ENCODE data around the gene RSPH10B2. TPM values are rescaled to one million over a fixed set of nuclear protein-coding genes. Genes with fewer than 3 reads are reported as not detected.
"Not testable (repeated sequence)": the region's sequence is repeated elsewhere in the genome, so short reads cannot be mapped to it uniquely, and the experiment has no call there.

RSPH10B2 gene
- total RNA-seq, 1 experiment from 2014 or later = 0.15 TPM

DNA sequence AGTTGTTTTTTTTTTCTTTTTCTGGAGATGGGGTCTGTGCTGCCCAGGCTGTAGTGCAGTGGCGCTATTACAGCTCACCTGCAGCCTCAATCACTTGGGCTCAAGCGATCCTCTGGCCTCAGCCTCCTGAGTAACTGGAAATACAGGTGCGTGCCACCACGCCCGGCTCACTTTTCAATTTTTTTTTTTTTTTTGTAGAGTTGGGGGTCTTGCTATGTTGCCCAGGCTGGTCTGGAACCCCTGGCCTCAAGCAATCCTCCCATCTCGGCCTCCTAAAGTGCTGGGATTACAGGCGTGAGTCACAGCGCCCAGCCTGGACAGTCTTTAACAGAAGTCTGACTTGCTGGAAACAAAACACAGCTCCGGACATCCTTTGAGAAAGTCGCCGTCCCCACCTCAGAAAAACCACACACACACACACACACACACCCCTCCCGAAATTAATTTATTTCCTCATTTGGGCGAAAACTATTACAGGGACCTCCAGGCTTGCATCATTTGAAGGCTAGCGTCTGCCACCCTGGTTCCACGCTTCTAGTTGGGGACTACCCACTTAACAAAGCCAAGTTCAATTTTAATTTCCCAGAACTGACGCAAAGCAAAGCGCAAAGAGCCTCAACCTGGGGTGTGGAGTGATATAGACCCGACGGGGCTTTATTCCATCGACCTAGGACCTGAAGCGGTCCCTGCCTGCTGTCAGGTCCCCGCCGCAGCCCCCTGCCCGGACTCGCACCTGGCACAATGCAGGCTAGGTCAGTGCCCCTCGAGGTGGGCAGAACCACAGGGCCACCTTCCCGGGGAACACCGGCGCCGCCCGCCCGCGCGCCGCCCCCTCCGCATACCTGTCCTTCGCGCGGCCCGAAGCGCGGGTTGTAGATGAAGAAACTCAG lies 71.6 kb downstream of the RSPH10B2 start:
- in situ Hi-C loops (cut with HindIII; ENCODE audit: low pct_unique_long_range_greater_than_20kb, low sequenced_read_pairs); CTCF ChIA-PET; BruUV-seq (replicated peaks); H3K27ac ChIP-seq (ENCODE audit: low read length); H3K27me3 ChIP-seq (ENCODE audit: control insufficient read depth, insufficient read depth, low read length); intact Hi-C loops (cut with micrococcal nuclease; ENCODE audit: unreplicated experiment); H3K9me3 ChIP-seq (ENCODE audit: control insufficient read depth, insufficient read depth, low read depth, low read length); H3K4me1 ChIP-seq (ENCODE audit: control insufficient read depth, insufficient read depth, low read length); DNase-seq (ENCODE audit: low read depth, low spot score); POLR2A ChIA-PET; H3K36me3 ChIP-seq (ENCODE audit: control insufficient read depth, insufficient read depth, low read length): not testable (repeated sequence)
- H3K4me3 ChIP-seq (ENCODE audit: low read depth in 2 of 2, low read length in 2 of 2) = peak overlapping the region; percentile 55 to 58
- peak; percentile 81 for ATAC-seq

DNA sequence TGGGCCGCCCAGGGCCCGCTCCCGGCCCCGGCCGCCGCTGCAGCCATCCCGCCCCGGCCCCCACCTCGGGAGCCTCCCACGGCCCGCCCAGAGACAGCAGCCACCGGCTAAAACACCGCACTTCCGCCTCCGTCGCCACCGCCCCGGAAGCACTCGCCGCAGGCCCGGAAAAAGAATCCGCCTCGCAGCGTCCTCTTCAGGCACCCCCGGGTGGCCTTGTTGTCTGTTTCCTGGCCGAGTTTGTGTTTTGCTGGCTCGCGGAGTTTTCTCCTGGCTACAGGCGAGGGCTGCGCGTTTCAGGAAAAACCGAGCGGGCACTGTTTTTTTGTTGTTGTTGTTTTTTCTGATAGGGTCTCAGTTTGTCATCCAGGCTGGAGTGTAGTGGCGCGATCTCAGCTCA lies 72.2 kb downstream of the RSPH10B2 start, which contains the start of gene CCZ1B:
TSS of gene CCZ1B (minus strand) at position 125 of the 400 bp plus-strand sequence. CDS start at position 47, 78 bp downstream.
- peak within 1 kb of the TSS; percentile 55 to 58 for H3K4me3 ChIP-seq (ENCODE audit: low read depth in 2 of 2, low read length in 2 of 2)
- H3K9me3 ChIP-seq (ENCODE audit: control insufficient read depth, insufficient read depth, low read depth, low read length); H3K36me3 ChIP-seq (ENCODE audit: control insufficient read depth, insufficient read depth, low read length); CTCF ChIA-PET; BruUV-seq (replicated peaks); H3K4me1 ChIP-seq (ENCODE audit: control insufficient read depth, insufficient read depth, low read length); POLR2A ChIA-PET; intact Hi-C loops (cut with micrococcal nuclease; ENCODE audit: unreplicated experiment); DNase-seq (ENCODE audit: low read depth, low spot score); in situ Hi-C loops (cut with HindIII; ENCODE audit: low pct_unique_long_range_greater_than_20kb, low sequenced_read_pairs); H3K27me3 ChIP-seq (ENCODE audit: control insufficient read depth, insufficient read depth, low read length): not testable (repeated sequence)
- peak within 1 kb of the TSS; percentile 92 for H3K27ac ChIP-seq (ENCODE audit: low read length)
- ATAC-seq = peak; percentile 99
- TF ChIP-seq, protein P1, sequence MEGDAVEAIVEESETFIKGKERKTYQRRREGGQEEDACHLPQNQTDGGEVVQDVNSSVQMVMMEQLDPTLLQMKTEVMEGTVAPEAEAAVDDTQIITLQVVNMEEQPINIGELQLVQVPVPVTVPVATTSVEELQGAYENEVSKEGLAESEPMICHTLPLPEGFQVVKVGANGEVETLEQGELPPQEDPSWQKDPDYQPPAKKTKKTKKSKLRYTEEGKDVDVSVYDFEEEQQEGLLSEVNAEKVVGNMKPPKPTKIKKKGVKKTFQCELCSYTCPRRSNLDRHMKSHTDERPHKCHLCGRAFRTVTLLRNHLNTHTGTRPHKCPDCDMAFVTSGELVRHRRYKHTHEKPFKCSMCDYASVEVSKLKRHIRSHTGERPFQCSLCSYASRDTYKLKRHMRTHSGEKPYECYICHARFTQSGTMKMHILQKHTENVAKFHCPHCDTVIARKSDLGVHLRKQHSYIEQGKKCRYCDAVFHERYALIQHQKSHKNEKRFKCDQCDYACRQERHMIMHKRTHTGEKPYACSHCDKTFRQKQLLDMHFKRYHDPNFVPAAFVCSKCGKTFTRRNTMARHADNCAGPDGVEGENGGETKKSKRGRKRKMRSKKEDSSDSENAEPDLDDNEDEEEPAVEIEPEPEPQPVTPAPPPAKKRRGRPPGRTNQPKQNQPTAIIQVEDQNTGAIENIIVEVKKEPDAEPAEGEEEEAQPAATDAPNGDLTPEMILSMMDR (IDR thresholded peaks at IDR 0.05) = peak; percentile 38
- TF ChIP-seq POLR2AphosphoS5 (IDR thresholded peaks at IDR 0.05; ENCODE audit: low read depth, low read length) = peak; percentile 68

DNA sequence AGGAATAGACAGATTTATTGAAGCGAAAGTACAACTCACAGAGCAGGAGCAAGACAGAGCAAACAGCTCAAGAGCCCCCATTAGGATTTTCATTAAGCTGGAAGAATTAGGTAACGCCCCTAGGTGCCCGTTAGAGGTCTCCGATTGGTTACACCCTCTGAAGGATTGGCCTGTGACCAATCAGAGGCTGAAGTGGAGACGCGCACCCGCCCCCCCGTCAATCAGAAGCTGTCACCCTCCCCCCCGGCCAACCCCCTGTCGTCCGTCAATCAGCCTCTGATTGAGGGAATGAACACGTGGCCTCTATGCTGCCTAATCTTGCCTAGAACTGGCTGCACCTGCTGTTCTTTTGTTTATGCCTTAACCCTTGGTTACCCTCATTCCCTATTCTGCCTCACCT lies 73.3 kb downstream of the RSPH10B2 start:
- in situ Hi-C loops (cut with HindIII; ENCODE audit: low pct_unique_long_range_greater_than_20kb, low sequenced_read_pairs); H3K4me1 ChIP-seq (ENCODE audit: control insufficient read depth, insufficient read depth, low read length); BruUV-seq (replicated peaks); intact Hi-C loops (cut with micrococcal nuclease; ENCODE audit: unreplicated experiment); DNase-seq (ENCODE audit: low read depth, low spot score); H3K27ac ChIP-seq (ENCODE audit: low read length); H3K9me3 ChIP-seq (ENCODE audit: control insufficient read depth, insufficient read depth, low read depth, low read length); ATAC-seq; POLR2A ChIA-PET; H3K4me3 ChIP-seq (ENCODE audit: low read depth in 2 of 2, low read length in 2 of 2); H3K36me3 ChIP-seq (ENCODE audit: control insufficient read depth, insufficient read depth, low read length); H3K27me3 ChIP-seq (ENCODE audit: control insufficient read depth, insufficient read depth, low read length); CTCF ChIA-PET: not testable (repeated sequence)

DNA sequence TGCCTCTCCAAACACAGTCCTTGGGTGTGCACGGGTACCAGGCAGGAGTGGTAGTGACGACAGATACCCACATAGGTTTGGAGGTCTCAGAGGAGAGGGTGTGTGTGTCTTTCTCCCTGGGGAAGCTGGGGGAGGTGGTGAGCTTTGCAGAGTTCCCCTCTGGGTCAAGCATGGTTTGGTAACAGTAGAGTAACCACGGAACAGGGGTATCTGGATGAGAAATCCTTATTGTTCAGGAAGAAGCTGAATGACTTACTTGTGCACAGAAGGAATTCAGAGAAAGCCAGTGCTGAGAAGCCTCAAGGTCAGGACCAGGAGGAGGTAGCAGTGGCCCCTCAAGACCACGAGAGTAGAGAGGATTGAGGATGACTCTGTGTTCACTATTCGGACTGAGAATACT lies 75.7 kb downstream of the RSPH10B2 start:
- H3K4me3 ChIP-seq (ENCODE audit: low read depth in 2 of 2, low read length in 2 of 2); H3K4me1 ChIP-seq (ENCODE audit: control insufficient read depth, insufficient read depth, low read length); POLR2A ChIA-PET; BruUV-seq (replicated peaks); intact Hi-C loops (cut with micrococcal nuclease; ENCODE audit: unreplicated experiment); H3K27ac ChIP-seq (ENCODE audit: low read length); ATAC-seq; H3K36me3 ChIP-seq (ENCODE audit: control insufficient read depth, insufficient read depth, low read length); DNase-seq (ENCODE audit: low read depth, low spot score); CTCF ChIA-PET; in situ Hi-C loops (cut with HindIII; ENCODE audit: low pct_unique_long_range_greater_than_20kb, low sequenced_read_pairs); H3K9me3 ChIP-seq (ENCODE audit: control insufficient read depth, insufficient read depth, low read depth, low read length): not testable (repeated sequence)
- H3K27me3 ChIP-seq (ENCODE audit: control insufficient read depth, insufficient read depth, low read length) = peaks cover 12% of the 10 kb centered on the region

DNA sequence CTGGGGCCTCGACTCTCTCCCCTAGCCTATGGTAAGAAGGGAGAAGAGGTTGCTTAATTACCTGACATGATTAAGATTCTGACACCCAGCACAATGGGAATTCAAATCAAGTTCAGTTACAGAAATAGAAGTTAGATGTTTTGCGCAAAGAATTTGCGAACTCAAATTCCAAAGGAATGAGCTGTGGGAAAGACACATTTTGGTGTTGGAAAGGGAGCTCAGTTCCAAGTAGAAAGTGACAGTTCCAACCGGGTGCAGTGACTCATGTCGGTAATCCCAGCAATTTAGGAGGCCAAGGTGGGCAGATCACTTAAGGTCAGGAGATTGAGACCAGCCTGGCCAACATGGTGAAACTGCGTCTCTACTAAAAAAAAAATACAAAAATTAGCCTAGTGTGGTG lies 76.1 kb downstream of the RSPH10B2 start:
- DNase-seq (ENCODE audit: low read depth, low spot score); H3K36me3 ChIP-seq (ENCODE audit: control insufficient read depth, insufficient read depth, low read length); in situ Hi-C loops (cut with HindIII; ENCODE audit: low pct_unique_long_range_greater_than_20kb, low sequenced_read_pairs); H3K27ac ChIP-seq (ENCODE audit: low read length); intact Hi-C loops (cut with micrococcal nuclease; ENCODE audit: unreplicated experiment); CTCF ChIA-PET; BruUV-seq (replicated peaks); H3K4me3 ChIP-seq (ENCODE audit: low read depth in 2 of 2, low read length in 2 of 2); H3K9me3 ChIP-seq (ENCODE audit: control insufficient read depth, insufficient read depth, low read depth, low read length); POLR2A ChIA-PET; ATAC-seq; H3K4me1 ChIP-seq (ENCODE audit: control insufficient read depth, insufficient read depth, low read length): not testable (repeated sequence)
- H3K27me3 ChIP-seq (ENCODE audit: control insufficient read depth, insufficient read depth, low read length) = peaks cover 12% of the 10 kb centered on the region
